ENCODE results near the gene USP32.
"Not testable (repeated sequence)": the region's sequence is repeated elsewhere in the genome, so short reads cannot be mapped to it uniquely, and the experiment has no call there.

The USP32 gene

DNA sequence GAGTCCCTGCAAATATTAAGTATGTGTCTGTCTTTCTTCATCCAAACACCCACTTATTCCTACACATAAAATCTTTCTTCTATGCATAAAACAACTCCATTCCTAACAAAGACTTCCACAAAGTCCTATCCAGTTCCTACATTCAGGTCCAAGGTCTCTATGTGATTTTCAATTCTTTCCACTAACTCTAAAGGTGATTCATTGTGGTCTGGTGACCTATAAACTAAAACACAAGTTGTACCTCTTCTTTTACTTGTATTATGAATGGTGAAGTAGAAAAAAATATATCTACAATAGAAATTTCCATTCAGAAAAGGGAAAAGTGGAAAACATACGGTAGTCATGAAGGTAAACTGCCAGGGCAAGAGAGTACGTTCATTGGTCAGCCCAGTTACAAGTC is 56.6 kb downstream of the USP32 start:
- no peak for DNase-seq (ENCODE audit: low read depth in 2 of 2, low spot score in 1 of 2)

DNA sequence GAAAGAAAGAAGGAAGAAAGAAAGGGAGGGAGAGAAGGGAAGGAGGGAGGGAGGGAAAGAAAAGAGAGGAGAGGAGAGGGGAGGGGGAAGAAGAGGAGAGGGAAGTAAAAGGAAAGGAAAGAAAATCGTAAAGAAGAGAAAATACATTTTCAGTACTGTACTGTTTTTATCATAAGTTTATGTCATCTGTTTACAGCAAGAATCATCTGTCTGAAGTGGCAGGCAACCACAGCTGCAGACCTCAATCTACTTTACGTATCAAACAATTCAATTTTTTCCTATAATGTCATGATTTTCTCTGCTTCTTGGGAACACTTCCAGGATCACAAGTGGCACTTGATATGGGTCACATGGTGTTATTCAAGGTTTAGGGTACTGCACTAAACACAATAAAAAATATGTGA is 58.3 kb downstream of the USP32 start:
- no peak for DNase-seq (ENCODE audit: low read depth in 2 of 2, low spot score in 1 of 2)

DNA sequence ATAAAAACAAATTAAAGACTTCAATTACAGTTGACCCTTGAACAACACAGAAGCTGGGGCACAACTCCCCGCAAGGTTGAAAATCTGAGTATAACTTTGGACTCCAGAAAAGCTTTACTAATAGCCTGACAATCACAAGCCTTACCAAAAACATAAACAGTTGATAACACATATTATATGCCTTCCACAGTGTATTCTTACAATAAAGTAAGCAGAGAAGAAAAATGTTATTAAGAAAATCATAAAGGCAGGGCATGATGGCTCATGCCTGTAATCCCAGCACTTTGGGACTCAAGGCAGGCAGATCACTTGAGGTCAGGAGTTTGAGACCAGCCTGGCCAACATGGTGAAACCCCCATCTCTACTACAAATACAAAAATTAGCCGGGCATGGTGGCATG is 58.9 kb downstream of the USP32 start:
- not testable (repeated sequence) for DNase-seq (ENCODE audit: low read depth in 2 of 2, low spot score in 1 of 2)

DNA sequence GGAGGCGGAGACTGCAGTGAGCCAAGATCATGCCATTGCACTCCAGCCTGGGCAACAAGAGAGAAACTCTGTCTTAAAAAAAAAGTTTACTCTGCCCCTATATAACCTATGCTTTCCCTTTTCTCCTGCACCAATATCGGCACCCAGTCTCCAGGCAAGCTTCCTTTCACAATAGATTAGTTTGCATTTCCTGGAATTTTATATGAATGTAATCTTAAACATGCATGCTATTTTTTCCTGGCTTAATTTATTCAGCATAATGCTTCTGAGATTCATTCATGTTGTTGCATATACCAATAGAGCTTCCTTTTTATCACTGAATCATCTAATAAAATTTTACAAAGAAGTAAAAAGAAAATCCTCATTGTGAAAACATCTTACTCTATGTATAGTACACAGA is 59.4 kb downstream of the USP32 start:
- no peak for DNase-seq (ENCODE audit: low read depth in 2 of 2, low spot score in 1 of 2)

DNA sequence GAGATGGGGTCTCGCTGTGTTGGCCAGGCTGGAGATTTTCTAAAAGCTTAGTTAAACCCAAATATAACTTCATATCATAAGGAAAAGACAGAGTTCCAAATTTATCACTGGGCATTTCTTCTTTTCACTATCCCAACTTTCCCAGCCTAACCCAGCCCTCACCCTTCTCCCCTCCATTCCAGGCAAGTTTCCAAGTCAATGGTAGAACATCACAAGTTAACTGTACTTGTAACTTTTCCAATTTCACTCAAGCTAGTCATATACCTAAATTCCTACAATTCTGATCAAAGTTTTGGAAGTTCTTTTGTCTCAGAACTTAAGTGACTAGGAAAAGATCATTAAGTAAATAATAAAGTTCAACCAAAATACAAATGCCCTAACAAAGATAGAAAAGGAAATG is 61.2 kb downstream of the USP32 start:
- no peak for DNase-seq (ENCODE audit: low read depth in 2 of 2, low spot score in 1 of 2)

DNA sequence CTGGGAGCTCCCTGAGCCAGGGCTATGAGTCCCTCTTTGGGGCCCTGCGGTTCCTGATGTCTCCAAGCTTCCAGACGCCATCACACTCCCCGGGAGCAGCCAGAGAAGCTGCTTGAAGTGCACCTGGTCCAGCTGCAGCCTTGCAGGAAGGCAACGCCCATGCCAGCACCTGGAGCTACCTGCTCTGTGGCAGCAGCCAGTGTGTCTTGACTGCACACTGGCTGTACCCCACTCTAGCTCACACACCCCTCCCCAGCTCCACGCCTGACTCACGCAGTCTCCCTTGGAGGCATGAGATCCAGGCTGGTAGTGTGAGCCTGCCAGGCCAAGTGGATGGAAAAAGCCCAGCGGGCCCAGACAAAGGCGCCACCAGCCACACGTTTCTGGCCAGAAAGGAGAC is 63.3 kb downstream of the USP32 start:
- DNase-seq (ENCODE audit: low read depth in 2 of 2, low spot score in 1 of 2) = no peak

DNA sequence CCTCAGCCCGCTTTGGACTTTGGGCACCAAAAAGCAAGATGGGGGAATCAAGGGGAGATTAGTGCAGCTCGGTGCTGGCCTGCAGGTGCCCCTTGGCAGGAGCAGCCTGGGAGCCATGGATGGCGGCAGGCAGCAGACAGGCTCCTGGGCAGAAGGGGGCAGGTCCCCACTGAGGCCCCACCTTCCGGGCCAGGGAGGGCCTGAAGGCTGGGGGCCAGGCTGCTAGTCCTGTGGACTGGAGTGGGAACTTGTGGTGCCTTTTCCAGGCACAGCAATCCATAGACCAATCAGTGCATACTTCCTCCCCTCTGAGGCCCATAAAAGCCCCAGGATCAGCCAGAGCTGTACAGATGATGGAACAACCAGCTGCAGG is 64.0 kb downstream of the USP32 start:
- DNase-seq (ENCODE audit: low read depth in 2 of 2, low spot score in 1 of 2) = no peak

DNA sequence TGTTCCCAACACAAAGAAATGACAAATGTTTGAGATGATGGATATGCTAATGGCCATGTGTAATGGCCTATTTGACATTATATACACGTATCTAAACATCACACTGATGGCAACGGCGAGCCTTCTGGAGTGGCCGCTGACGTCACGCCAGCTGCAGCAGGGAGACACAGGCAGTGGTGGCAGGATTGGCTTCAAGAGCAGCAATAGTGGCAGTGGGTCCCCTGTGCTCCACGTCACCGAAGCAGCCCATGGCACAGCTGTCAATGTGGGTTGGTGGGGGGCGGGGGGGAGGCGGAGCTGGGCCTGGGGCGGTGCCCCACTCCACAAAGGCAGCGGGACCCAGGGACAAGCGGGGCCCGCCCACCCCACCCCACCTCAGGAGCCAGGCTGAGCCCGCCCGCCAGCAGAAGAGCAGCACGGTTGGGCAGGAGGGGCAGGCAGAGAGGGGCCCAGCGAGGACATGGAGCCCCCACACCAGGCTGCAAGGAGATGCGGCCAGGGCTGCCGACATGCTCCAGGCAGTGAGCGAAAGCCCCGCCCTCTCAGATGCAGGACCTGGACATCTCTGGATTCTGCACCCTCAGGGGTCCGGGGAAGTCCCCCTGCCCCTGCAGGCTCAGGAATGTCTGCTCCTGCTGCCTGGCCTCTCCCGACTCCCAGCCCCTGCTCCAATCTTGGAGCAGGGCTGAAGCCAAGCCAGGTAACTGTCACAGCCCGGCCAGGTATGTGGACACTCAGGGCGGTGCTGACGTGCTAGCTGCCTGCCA is 64.6 kb downstream of the USP32 start:
- DNase-seq (ENCODE audit: low read depth in 2 of 2, low spot score in 1 of 2) = no peak

DNA sequence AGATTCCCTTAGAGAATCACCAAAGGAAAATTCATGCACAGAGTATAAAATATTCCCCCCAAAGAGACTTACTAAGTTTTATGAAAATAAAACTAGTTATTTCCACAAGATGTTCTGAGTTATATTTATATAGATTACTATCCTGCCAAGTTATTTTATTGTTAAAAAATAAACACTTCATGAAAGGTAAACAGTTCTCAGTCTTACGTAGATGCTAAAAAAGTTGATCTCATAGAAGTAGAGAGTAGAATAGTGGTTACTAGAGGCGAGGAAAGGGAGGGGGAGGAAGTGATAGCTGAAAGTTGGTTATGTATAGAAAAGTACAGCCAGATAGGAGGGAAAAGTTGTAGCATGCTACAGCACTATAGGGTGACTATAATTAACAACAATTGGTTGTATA is 65.2 kb downstream of the USP32 start:
- DNase-seq (ENCODE audit: low read depth in 2 of 2, low spot score in 1 of 2) = no peak

DNA sequence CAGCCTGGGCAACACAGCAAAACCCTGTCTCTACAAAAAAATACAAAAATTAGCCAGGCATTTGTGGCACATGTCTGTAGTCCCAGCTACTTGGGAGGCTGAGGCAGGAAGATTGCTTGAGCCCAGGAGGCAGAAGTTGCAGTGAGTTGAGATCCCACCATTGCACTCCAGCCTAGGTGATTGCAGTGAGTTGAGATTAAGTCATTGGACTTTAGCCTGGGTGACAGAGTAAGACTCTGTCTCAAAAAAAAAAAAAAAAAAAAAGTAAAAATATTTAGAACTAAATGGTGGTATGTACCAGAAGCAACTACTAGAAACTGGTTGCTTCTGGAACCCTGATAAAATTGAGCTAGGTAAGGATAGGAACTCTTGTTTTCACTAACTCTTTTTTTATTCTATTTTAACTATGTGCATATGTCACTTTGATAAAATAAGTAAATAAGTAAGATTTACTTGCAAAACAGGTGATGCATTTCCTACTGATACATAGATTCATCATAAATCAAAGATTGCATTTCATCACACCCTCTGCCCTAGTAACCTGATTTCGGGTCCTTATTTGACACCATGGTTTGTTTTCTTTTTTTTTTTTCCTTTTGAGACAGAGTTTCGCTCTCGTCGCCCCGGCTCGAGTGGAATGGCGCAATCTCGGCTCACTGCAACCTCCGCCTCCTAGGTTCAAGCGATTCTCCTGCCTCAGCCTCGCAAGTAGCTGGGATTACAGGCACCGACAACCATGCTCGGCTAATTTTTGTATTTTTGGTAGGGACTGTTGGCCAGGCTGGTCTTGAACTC is 66.0 kb downstream of the USP32 start:
- no peak for DNase-seq (ENCODE audit: low read depth in 2 of 2, low spot score in 1 of 2)

DNA sequence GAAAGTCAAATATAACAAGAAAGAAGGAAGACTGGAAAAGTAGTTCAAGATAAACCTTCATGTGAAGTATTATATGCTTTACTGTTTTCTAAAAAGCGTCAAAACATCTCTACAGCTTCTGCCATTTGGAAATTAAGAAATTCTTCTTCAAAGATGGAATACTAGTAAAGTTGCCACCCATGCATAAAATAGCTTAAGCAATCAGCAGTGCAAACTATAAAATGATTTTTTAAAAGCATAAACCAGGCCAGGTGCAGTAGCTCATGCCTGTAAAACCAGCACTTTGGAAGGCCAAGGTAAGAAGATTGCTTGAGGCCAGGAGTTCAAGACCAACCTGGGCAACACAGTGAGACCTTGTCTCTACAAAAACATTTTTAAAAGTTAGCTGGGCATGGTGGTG is 68.2 kb downstream of the USP32 start:
- no peak for DNase-seq (ENCODE audit: low read depth in 2 of 2, low spot score in 1 of 2)

DNA sequence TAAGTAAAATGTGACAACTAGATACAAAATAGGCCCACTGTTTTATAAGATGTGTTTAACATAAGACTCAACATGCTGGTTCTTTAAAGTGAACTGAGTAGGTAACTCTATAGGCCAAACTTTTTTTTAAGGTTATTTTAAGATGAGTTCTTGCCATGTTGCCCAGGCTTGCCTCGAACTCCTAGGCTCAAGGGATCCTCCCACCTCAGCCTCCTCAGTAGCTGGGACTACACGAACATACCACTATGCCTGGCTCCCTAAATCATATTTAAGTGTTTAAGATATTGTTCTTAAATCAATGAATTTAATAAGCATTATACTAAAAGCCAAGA is 69.9 kb downstream of the USP32 start:
- DNase-seq (ENCODE audit: low read depth in 2 of 2, low spot score in 1 of 2) = no peak

DNA sequence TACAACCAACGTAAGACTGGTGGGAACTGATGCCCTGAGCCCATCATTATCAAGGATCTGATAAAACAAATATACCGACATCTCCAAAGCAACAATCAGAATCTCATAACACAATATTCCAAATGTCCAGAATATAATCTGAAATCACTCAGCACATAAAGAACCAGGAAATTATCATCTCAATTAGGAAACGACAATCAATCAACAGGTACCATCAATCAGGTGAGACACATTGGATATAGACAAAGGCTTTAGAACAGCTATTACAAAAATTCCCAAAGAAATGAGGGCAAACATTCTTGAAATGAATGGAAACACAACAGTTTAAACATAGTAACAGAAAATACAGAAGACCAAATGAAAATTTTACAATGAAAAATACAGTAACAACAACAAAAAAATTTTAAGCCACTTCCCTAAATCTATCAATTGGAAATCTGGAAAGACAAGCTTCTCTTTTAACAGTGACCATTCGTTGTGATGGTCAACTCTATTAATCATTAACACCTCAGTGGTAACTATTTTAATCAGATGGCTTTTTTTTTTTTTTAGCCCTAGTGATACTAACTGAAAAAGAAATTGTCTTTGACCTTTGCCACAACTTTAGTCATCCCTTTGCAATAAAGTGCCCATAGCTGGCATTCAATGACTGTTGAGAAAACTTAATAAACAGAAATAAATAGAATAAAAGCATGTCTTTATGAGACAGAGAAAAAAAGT is 70.4 kb downstream of the USP32 start:
- DNase-seq (ENCODE audit: low read depth in 2 of 2, low spot score in 1 of 2) = no peak

DNA sequence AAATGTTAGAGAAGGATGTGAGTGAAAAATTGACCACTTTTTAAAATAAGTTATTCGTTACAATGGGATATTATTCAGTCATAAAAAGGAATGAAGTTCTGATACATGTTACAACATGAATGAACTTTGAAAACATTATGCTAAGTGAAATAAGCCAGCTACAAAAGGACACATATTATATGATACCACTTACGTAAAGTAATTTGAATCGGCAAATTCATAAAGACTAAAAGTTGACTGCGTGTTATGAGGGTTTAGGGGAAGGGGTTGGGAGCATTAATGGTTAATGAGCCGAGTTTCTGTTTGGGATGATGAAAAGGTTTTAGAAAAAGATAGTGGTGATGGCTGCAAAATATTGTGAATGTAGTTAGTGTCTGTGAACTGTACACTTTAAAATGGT is 73.1 kb downstream of the USP32 start:
- DNase-seq (ENCODE audit: low read depth in 2 of 2, low spot score in 1 of 2) = no peak

DNA sequence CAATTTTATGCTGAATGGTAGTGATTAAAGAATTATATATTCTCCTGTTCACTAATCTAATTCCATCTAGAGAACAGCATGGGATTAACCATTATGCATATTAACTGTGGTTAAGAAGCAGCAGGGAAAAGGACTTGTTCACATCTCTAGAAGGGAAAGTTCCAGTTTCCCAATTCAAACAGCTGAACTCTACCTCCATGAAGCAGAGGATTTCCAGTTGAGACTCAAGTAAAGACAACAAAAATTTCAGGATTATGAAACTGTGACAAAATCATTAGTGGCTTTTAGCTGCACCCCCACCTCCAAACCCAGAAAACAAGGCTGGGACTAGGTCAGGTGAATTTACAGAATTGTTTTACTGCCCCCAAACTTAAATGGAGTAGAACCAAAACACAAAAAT is 73.6 kb downstream of the USP32 start:
- no peak for DNase-seq (ENCODE audit: low read depth in 2 of 2, low spot score in 1 of 2)

DNA sequence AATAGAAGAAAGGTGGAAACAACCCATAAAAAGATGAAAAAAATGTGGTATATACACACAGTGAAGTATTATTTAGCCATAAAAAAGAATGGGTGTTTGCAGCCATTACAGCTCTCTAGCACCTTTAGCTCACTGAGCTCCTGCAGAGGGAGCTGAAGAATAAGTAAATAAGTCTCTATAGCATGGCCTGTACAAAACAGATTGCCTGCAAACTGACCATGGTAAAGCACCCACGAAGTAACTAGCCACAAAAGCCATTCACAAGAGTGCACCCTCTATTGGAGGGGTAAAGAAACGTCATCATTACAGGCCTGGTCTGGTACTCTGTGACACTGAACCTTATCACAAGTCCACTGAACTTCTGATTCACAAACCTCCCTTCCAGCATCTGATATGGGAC is 76.3 kb downstream of the USP32 start:
- no peak for DNase-seq (ENCODE audit: low read depth in 2 of 2, low spot score in 1 of 2)

DNA sequence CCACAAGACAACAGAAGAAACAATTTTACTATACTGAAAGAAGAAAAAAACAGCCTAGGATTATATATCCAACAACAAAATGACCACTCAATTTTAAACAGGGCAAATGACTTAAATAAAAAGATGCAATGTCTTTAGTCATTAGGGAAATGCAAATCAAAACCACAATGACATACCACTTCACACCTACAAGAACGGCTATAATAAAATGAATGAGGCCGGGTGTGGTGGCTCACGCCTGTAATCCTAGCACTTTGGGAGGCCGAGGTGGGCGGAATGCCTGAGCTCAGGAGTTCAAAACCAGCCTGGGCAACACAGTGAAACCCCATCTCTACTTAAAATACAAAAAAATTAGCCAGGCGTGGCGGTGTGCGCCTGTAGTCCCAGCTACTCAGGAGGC is 77.0 kb downstream of the USP32 start:
- not testable (repeated sequence) for DNase-seq (ENCODE audit: low read depth in 2 of 2, low spot score in 1 of 2)

DNA sequence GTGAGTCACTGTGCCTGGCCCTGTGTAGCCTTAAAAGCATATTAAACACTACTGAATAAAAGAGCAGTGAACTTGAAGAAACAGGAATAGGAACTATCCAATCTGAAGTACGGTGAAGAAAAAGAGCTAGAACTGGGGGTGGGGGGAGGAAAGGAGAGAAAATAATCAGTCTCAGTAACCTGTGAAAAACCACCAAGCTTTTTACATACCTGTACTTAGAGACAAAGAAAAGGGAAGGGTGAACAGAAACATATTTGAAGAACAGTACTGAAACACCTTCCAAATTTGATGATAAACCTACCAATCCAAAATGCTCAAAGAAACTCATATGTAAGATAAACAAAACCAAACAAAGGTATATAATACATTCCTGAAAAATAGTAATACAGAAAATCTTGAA is 77.5 kb downstream of the USP32 start:
- DNase-seq (ENCODE audit: low read depth in 2 of 2, low spot score in 1 of 2) = no peak

DNA sequence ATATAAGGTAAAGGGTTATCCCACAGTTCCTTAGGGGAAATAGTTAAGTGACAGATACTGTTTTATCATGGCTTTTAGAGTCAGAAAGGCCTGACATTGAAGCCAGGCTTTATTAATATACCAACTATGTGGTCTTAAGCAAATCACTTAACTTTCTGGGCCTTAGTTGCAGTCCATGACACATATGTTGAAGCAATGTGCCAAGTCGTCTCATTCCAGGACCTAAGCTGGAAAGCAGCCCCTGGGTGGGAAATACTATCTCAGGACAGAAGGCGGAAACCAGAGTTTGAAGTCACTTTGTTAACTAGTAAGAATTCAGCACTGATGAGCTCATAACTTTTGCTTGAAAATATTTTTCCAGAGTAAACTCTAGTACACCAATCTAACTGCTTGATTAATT is 80.0 kb downstream of the USP32 start:
- DNase-seq (ENCODE audit: low read depth in 2 of 2, low spot score in 1 of 2) = no peak

DNA sequence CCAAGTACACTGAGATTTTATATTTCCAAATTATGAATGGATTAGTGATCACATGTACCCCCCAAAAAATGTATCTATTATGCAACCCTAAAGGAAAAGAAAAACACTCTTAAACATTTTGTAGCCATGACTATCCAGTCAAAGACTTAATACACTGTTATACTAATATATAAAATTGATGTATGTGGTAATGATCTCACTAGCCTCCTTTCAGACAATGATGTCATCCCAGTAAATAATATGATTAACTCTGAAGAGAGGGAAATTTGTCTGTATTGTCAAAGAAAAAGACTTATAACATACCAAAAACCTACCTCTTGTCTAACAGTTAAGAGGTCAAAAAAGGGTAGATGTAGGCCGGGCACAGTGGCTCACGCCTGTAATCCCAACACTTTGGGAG is 80.7 kb downstream of the USP32 start:
- DNase-seq (ENCODE audit: low read depth in 2 of 2, low spot score in 1 of 2) = no peak

DNA sequence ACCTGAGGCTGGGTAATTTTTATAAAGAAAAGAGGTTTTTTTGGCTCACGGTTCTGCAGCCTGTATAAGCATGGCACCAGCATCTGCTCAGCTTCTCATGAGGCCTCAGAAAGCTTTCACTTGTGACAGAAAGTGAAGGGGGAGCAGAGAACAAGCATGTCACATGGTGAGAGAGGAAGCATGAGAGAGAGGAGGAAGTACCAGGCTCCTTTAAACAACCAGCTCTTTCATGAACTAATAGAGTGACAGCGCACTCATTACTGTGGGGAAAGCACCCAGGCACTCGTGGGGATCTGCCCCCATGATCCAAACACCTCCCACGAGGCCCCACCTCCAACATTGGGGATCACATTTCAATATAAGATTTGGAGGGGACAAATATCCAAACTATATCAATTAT is 86.8 kb downstream of the USP32 start:
- no peak for DNase-seq (ENCODE audit: low read depth in 2 of 2, low spot score in 1 of 2)

DNA sequence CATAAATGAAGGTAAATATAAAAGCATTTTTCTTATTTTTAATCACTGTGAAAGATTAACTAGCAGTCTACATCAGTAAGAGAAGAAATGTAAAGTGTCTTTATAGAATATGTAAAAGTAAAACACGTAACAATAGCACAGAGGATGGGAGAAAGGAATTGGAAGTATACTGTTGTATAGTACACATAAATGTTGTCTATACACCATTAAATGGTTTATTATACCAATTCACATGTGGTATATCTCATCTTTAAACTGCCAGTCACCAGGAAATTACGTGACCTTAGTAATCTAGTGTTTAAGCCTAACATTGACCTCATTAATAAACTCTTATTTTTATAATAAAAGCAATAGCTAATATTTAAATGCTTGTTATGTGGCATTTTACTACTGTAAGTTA is 87.4 kb downstream of the USP32 start:
- no peak for DNase-seq (ENCODE audit: low read depth in 2 of 2, low spot score in 1 of 2)
